HG02588 (cell line): Measurements from ENCODE around the gene HNRNPC.
"Not testable (repeated sequence)": the region's sequence is repeated elsewhere in the genome, so short reads cannot be mapped to it uniquely, and the experiment has no call there.

ENCODE experiments used
- ATAC-seq: cut with Tn5 transposase; IDR thresholded peaks from one replicate; pipeline ENCODE4 v1.9.1; 2021; ENCODE audit warnings: mild to moderate bottlenecking, moderate library complexity; ENCODE audit not compliant: unreplicated experiment

The HNRNPC gene

GRCh38 chr14:21197418-21198205 is 71.6 kb downstream of the HNRNPC start:
- ATAC-seq, result no peak

GRCh38 chr14:21194597-21194996 is 74.6 kb downstream of the HNRNPC start:
- no peak for ATAC-seq

- ATAC-seq, result no peak
Observed at GRCh38 chr14:21192875-21193535, 76.2 kb downstream of the HNRNPC start.

- no peak for ATAC-seq
Observed at GRCh38 chr14:21192447-21192822, 76.8 kb downstream of the HNRNPC start.

- ATAC-seq, result no peak
Observed at GRCh38 chr14:21191809-21192446, 77.3 kb downstream of the HNRNPC start.

GRCh38 chr14:21191261-21191808 is 77.9 kb downstream of the HNRNPC start:
- no peak for ATAC-seq

GRCh38 chr14:21185491-21185890 is 83.8 kb downstream of the HNRNPC start:
- ATAC-seq, result no peak

GRCh38 chr14:21184254-21184653 is 85.0 kb downstream of the HNRNPC start:
- no peak for ATAC-seq

GRCh38 chr14:21182166-21182565 is 87.1 kb downstream of the HNRNPC start:
- ATAC-seq, result no peak

- ATAC-seq, result no peak
Observed at GRCh38 chr14:21171128-21171527, 98.1 kb downstream of the HNRNPC start.

- ATAC-seq, result no peak
Observed at GRCh38 chr14:21169573-21169972, 99.7 kb downstream of the HNRNPC start.

GRCh38 chr14:21168055-21168454 is 101.2 kb downstream of the HNRNPC start:
- ATAC-seq, result no peak

- not testable (repeated sequence) for ATAC-seq
Observed at GRCh38 chr14:21165670-21166069, 103.6 kb downstream of the HNRNPC start.

GRCh38 chr14:21165002-21165605 is 104.1 kb downstream of the HNRNPC start:
- ATAC-seq, result not testable (repeated sequence)

- no peak for ATAC-seq
Observed at GRCh38 chr14:21163871-21164291, 105.4 kb downstream of the HNRNPC start.

GRCh38 chr14:21162081-21162480 is 107.2 kb downstream of the HNRNPC start:
- ATAC-seq, result no peak

GRCh38 chr14:21160061-21160610 is 109.1 kb downstream of the HNRNPC start:
- no peak for ATAC-seq
